Measurements from ENCODE around the gene AADAT.

DNA sequence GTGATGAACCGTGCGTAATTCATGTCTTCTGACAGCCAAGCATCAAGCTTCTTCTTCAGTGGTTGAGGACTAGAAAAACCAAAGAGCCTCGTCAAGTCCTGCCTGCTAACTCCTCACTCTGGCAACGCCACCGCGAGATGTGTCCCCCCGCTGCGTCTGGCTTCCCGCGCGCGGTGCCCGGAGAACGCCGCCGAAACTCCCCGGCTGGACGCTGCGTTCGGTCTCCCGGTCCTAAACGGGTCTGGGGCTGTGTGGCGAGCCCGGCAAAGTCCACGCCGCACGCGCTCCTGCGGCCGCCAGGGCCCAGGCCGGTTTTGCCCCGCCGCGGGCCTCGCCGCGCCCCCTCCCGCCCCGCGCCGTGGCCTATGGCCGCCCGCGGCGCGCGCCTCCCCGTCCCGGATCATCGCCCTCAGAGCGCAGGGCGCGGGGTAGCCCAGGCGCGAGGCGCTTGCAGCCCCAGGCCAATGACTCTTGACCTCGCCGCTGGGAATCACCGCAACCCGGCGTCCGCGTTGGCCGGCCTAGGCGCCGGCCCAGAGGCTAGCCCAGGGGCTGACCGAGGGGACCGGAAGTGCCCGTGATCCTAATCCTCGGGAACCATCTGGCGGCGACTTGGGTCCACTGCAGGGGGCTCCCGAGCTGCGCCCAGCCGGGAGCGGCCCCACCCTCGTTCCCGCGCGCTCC lies at the start of gene AADAT:
- TF ChIP-seq, protein P1, sequence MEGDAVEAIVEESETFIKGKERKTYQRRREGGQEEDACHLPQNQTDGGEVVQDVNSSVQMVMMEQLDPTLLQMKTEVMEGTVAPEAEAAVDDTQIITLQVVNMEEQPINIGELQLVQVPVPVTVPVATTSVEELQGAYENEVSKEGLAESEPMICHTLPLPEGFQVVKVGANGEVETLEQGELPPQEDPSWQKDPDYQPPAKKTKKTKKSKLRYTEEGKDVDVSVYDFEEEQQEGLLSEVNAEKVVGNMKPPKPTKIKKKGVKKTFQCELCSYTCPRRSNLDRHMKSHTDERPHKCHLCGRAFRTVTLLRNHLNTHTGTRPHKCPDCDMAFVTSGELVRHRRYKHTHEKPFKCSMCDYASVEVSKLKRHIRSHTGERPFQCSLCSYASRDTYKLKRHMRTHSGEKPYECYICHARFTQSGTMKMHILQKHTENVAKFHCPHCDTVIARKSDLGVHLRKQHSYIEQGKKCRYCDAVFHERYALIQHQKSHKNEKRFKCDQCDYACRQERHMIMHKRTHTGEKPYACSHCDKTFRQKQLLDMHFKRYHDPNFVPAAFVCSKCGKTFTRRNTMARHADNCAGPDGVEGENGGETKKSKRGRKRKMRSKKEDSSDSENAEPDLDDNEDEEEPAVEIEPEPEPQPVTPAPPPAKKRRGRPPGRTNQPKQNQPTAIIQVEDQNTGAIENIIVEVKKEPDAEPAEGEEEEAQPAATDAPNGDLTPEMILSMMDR (conservative IDR thresholded peaks at IDR 0.05): peak; percentile 82
- TF ChIP-seq ZFX (IDR thresholded peaks at IDR 0.05): peak; percentile 92
